GM20000 (cell line): ENCODE results near the gene ENO4.

Source experiments
- DNase-seq: peaks from one replicate; pipeline ENCODE4 v3.0.0; 2012; ENCODE audit warnings: low spot score
- CTCF ChIP-seq: IDR thresholded peaks from 2 replicates; pipeline ENCODE4 v1.5.1; 2012; ENCODE audit warnings: mild to moderate bottlenecking, control low read depth; ENCODE audit errors: extremely low read depth, missing control alignments

ENO4 gene

DNA sequence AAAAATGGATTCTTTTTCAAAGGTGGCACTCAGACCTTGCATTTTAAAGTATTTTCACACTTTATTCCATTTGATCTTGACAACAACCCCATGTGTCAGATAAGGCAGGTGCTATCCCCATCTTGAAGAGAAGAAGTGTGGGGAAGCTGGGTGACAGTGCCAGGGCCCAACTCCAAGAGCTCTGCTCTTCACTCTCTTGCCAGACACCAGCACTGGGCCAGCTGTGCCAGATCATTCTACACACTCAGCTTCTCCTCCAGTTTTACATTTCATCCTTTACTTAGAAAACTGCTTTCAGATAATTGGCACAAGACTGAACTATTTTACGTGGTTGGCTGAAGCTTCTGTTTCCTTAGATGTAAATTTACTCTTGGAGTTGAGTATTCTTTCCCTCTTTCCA lies 64.4 kb downstream of the ENO4 start:
- DNase-seq, result no peak
- TF ChIP-seq CTCF, result no peak

DNA sequence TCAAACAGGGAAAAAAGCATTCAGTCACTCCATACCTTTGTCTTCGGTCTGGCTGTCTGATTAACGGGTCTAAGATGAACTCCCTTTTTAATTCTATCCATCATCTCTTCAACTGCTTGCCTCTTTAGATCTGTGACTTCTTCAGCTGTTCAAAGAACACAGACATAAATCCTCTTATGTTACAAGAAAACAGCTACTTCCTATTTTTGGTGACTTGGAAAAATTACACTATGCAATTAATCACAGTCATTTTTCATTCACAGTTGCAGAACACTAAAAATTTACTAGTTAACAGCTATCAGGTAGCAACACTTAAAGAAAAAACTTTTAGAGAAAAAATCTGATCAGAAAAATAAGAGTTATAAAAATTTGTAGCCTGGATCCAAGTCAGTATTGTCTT lies 66.0 kb downstream of the ENO4 start:
- DNase-seq, result no peak
- TF ChIP-seq CTCF, result no peak

DNA sequence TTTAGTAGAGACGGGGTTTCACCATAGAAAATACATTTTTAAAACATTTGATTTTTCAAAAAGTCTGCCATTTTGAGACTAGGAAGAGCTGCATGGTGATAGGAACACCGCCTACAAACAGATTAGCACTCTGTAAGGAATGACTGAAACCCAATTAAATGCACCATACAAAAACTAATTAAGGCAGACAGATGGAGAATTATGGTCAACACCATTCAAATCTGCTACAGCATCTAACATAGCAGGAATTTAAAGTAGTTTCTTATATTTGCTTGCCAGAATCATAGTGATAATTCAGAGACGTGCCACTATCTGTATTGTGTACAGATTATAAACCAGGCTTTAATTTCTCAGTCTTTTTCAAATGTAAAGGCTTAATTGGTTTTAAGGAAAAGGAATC lies 68.2 kb downstream of the ENO4 start:
- no peak for TF ChIP-seq CTCF
- DNase-seq, result no peak

DNA sequence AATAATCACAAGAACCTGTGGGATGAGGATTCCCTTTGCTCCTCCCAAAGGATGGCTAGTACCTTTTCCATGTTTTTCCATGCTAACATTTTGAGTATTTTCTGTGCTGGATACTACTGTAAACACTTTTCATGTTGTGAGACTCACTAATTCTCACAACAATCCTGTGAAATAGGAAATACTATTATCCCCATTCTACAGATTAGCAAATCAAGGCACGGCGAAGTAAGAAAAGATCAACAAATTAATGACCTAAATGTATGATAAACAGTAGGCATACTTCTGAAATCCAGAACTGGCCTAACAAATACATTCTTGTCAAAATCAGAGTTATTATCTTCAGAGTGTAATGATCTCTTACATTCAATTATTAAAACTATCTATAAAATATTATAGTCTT lies 69.3 kb downstream of the ENO4 start:
- no peak for DNase-seq
- no peak for TF ChIP-seq CTCF

GRCh38 chr10:116919164-116919563 lies 69.9 kb downstream of the ENO4 start:
- no peak for DNase-seq
- no peak for TF ChIP-seq CTCF

- no peak for TF ChIP-seq CTCF
- DNase-seq, result no peak
Measured at GRCh38 chr10:116919706-116920105, 70.4 kb downstream of the ENO4 start.

- no peak for DNase-seq
- TF ChIP-seq CTCF, result no peak
Measured at GRCh38 chr10:116925056-116925455, 75.8 kb downstream of the ENO4 start.

- TF ChIP-seq CTCF, result no peak
- DNase-seq, result no peak
Measured at GRCh38 chr10:116926426-116926825, 77.1 kb downstream of the ENO4 start.
